Measurements from ENCODE around the gene USP10. TPM values are rescaled to one million over a fixed set of nuclear protein-coding genes. Genes with fewer than 3 reads are reported as not detected.

USP10 gene
- total and polyA plus RNA-seq, 3 donors from 2014 or later = 53.6 to 108 (median 101) TPM

DNA sequence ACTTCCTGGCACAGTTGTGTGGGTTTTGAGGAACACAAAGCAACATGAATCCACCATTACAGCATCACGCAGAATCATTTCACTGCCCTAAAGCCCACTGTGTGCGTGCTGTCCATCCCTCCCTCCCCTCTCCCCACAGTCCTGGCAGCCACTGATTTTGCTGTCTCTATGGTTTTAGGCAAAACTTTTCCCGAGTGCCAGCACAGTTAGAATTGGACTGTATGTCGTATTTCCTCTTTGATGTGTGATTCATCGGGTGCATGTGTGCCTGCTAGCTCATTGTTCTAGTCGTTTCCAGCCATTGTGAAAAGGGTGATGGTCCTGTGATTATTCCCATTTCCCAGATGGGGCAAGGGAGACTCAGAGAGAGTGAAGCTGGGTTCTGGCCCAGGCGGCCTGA lies 38.8 kb upstream of the USP10 start:
- no peak for DNase-seq
- no peaks in the 10 kb centered on the region for H3K9me3 ChIP-seq
- H3K36me3 ChIP-seq (ENCODE audit: low read depth, missing control alignments) = no peaks in the 10 kb centered on the region
- H3K4me3 ChIP-seq = no peak overlapping the region
- intact Hi-C loops (cut with DNase I; ENCODE audit: low total_unique reads) = no loop called here
- H3K4me1 ChIP-seq = peaks cover 4% of the 10 kb centered on the region
- no peaks in the 10 kb centered on the region for H3K27me3 ChIP-seq
- WGBS, 2 donors = 82 to 91% methylated on average over 7 of the region's 7 CpGs
- no peak for TF ChIP-seq POLR2A (IDR thresholded peaks at IDR 0.05)
- no peak for TF ChIP-seq CTCF (IDR thresholded peaks at IDR 0.05)
- H3K27ac ChIP-seq = no peak overlapping the region

- no peak for TF ChIP-seq POLR2A (IDR thresholded peaks at IDR 0.05)
- no peak for TF ChIP-seq CTCF (IDR thresholded peaks at IDR 0.05)
- Histone ChIP-seq H3K4me3 (no peak overlapping the region), H3K27me3 (no peaks in the 10 kb centered on the region), H3K27ac (no peak overlapping the region), H3K4me1 (peaks cover 7% of the 10 kb centered on the region), H3K9me3 (no peaks in the 10 kb centered on the region), H3K36me3 (ENCODE audit: low read depth, missing control alignments) (no peaks in the 10 kb centered on the region)
- DNase-seq = no peak
- WGBS, 2 donors = 95 to 96% methylated on average over 40 to 51 of the region's 51 CpGs
- intact Hi-C loops (cut with DNase I; ENCODE audit: low total_unique reads) = no loop called here
These were observed 38.3 kb upstream of the USP10 start for GRCh38 chr16:84661418-84662060.

DNA sequence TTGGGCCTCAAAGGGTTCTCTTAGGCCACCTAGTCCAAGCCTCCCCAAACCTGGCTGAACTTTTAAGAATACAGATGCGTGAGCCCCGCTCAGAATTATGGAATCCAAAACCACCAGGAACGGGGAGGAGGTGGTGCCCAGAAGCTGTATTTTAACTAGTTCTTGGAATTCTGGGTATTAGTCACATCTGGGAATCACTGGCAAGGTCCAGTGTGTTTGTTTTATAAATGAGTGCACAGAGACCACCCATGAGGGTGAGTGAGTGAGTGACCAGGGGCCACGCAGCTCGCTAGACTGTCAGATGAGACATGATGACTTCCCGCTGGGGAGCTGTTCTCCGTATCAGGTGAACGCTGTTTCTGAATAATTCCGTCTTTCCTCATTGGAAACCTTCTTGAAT lies 37.3 kb upstream of the USP10 start:
- DNase-seq = no peak
- Histone ChIP-seq H3K36me3 (ENCODE audit: low read depth, missing control alignments) (no peaks in the 10 kb centered on the region), H3K4me3 (no peak overlapping the region), H3K4me1 (peaks cover 7% of the 10 kb centered on the region), H3K9me3 (no peaks in the 10 kb centered on the region), H3K27me3 (no peaks in the 10 kb centered on the region), H3K27ac (no peak overlapping the region)
- TF ChIP-seq CTCF (IDR thresholded peaks at IDR 0.05) = no peak
- TF ChIP-seq POLR2A (IDR thresholded peaks at IDR 0.05) = no peak
- 94% methylated on average over 9 of the region's 9 CpGs for WGBS, 2 donors
- intact Hi-C loops (cut with DNase I; ENCODE audit: low total_unique reads) = no loop called here

GRCh38 chr16:84663433-84664101 lies 36.2 kb upstream of the USP10 start:
- intact Hi-C loops (cut with DNase I; ENCODE audit: low total_unique reads) = no loop called here
- DNase-seq = no peak
- Histone ChIP-seq H3K27ac (no peak overlapping the region), H3K4me1 (peaks cover 12% of the 10 kb centered on the region), H3K9me3 (no peaks in the 10 kb centered on the region), H3K36me3 (ENCODE audit: low read depth, missing control alignments) (no peaks in the 10 kb centered on the region), H3K4me3 (no peak overlapping the region), H3K27me3 (no peaks in the 10 kb centered on the region)
- no peak for TF ChIP-seq POLR2A (IDR thresholded peaks at IDR 0.05)
- TF ChIP-seq CTCF (IDR thresholded peaks at IDR 0.05) = no peak
- WGBS, 2 donors = 65 to 67% methylated on average over 9 of the region's 9 CpGs

DNA sequence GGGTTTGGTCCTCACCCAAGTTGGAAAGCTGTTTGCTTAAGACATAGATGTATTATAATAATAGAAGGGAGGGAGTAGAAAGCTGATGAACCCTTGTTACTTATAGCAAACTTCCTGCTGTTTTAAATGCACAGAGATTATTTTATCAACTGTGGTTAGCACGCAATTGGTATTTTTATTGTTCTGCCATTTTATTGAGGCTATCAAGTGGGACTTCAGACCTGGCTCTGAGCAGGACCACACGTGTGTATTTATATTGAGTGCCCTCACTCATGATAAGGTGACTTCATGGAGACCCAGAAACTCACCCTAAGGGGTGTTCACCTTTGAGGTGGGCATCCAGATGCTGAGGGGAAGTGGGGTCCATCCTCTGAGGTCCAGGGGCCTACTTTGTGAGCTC lies 34.4 kb upstream of the USP10 start:
- WGBS, 2 donors = 81 to 93% methylated on average over 2 of the region's 2 CpGs
- TF ChIP-seq POLR2A (IDR thresholded peaks at IDR 0.05) (no peak), CTCF (IDR thresholded peaks at IDR 0.05) (no peak)
- Histone ChIP-seq H3K27me3 (no peaks in the 10 kb centered on the region), H3K9me3 (no peaks in the 10 kb centered on the region), H3K4me1 (peaks cover 12% of the 10 kb centered on the region), H3K36me3 (ENCODE audit: low read depth, missing control alignments) (no peaks in the 10 kb centered on the region), H3K27ac (no peak overlapping the region), H3K4me3 (no peak overlapping the region)
- no peak for DNase-seq
- intact Hi-C loops (cut with DNase I; ENCODE audit: low total_unique reads) = no loop called here
